Activated naive CD4-positive, alpha-beta T cell treated with Interleukin-2 at 50 U/mL for 16 hours (primary cell): ENCODE results near the gene PEMT.

Experiments used
- DNase-seq: peaks from one replicate; pipeline ENCODE4 v3.0.0-alpha.2; 2020

The PEMT gene

GRCh38 chr17:17528696-17529652, 62.5 kb downstream of the PEMT start:
- no peak for DNase-seq

GRCh38 chr17:17527956-17528500, 63.5 kb downstream of the PEMT start:
- no peak for DNase-seq

- DNase-seq, result no peak
Measured at GRCh38 chr17:17527534-17527933, 64.0 kb downstream of the PEMT start.

- no peak for DNase-seq
Measured at GRCh38 chr17:17526369-17526768, 65.1 kb downstream of the PEMT start.

GRCh38 chr17:17525956-17526355, 65.6 kb downstream of the PEMT start:
- no peak for DNase-seq

- no peak for DNase-seq
Measured at GRCh38 chr17:17525311-17525710, 66.2 kb downstream of the PEMT start.

- DNase-seq, result no peak
Measured at GRCh38 chr17:17523731-17524490, 67.6 kb downstream of the PEMT start.

GRCh38 chr17:17523001-17523730, 68.3 kb downstream of the PEMT start:
- DNase-seq, result no peak

- DNase-seq, result no peak
Measured at GRCh38 chr17:17520599-17521232, 70.8 kb downstream of the PEMT start.

- no peak for DNase-seq
Measured at GRCh38 chr17:17519886-17520285, 71.6 kb downstream of the PEMT start.

GRCh38 chr17:17518951-17519350, 72.6 kb downstream of the PEMT start:
- no peak for DNase-seq

- DNase-seq, result no peak
Measured at GRCh38 chr17:17518014-17518413, 73.5 kb downstream of the PEMT start.

GRCh38 chr17:17516941-17517720, 74.4 kb downstream of the PEMT start:
- no peak for DNase-seq

GRCh38 chr17:17515934-17516930, 75.3 kb downstream of the PEMT start:
- no peak for DNase-seq

GRCh38 chr17:17514993-17515933, 76.2 kb downstream of the PEMT start:
- DNase-seq, result no peak

- DNase-seq, result no peak
Measured at GRCh38 chr17:17514361-17514992, 77.0 kb downstream of the PEMT start.

GRCh38 chr17:17513626-17514025, 77.9 kb downstream of the PEMT start:
- DNase-seq, result no peak

GRCh38 chr17:17512866-17513265, 78.6 kb downstream of the PEMT start:
- no peak for DNase-seq
